IMR-90 (cell line): ENCODE results near the gene MYO1F.

Experiments
- BHLHE40 ChIP-seq: fragments of 150-350 bp; IDR thresholded peaks from 2 replicates; pipeline ENCODE4 v1.6.1; 2016; ENCODE audit warnings: mild to moderate bottlenecking, low read depth, low read length
- CHD1 ChIP-seq: IDR thresholded peaks from 2 replicates; pipeline ENCODE4 v1.6.1; 2012; ENCODE audit warnings: low read depth, low read length, improper control_type of control experiment
- MXI1 ChIP-seq: IDR thresholded peaks from 2 replicates; pipeline ENCODE4 v1.6.1; 2012; ENCODE audit warnings: low read depth, mild to moderate bottlenecking, low read length, moderate library complexity, borderline replicate concordance
- POLR2A ChIP-seq: IDR thresholded peaks from 2 replicates; pipeline ENCODE4 v1.6.1; 2012; ENCODE audit warnings: mild to moderate bottlenecking, low read depth, low read length
- RAD21 ChIP-seq: IDR thresholded peaks from 2 replicates; pipeline ENCODE4 v1.6.1; 2012; ENCODE audit warnings: low read length, improper control_type of control experiment
- RFX5 ChIP-seq: IDR thresholded peaks from 2 replicates; pipeline ENCODE4 v1.8.0; 2012; ENCODE audit warnings: low read depth, mild to moderate bottlenecking, low read length, moderate library complexity
- TF ChIP-seq, protein P1 (sequence below): conservative IDR thresholded peaks from 2 replicates; pipeline ENCODE4 v1.5.1; 2012; ENCODE audit warnings: mild to moderate bottlenecking, low read depth, low read length, improper control_type of control experiment
- TF ChIP-seq, protein P2 (sequence below): fragments of 150-350 bp; IDR thresholded peaks from 2 replicates; pipeline ENCODE4 v1.6.1; 2017; ENCODE audit warnings: mild to moderate bottlenecking, antibody characterized with exemption, low read length, low read depth
- TF ChIP-seq, protein P3 (sequence below): fragments of 150-350 bp; IDR thresholded peaks from 2 replicates; pipeline ENCODE4 v1.6.1; 2016; ENCODE audit warnings: low read depth, mild to moderate bottlenecking, low read length, moderate library complexity, borderline replicate concordance

- TF ChIP-seq, protein P1, sequence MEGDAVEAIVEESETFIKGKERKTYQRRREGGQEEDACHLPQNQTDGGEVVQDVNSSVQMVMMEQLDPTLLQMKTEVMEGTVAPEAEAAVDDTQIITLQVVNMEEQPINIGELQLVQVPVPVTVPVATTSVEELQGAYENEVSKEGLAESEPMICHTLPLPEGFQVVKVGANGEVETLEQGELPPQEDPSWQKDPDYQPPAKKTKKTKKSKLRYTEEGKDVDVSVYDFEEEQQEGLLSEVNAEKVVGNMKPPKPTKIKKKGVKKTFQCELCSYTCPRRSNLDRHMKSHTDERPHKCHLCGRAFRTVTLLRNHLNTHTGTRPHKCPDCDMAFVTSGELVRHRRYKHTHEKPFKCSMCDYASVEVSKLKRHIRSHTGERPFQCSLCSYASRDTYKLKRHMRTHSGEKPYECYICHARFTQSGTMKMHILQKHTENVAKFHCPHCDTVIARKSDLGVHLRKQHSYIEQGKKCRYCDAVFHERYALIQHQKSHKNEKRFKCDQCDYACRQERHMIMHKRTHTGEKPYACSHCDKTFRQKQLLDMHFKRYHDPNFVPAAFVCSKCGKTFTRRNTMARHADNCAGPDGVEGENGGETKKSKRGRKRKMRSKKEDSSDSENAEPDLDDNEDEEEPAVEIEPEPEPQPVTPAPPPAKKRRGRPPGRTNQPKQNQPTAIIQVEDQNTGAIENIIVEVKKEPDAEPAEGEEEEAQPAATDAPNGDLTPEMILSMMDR, result no peak
- no peak for TF ChIP-seq CHD1
- TF ChIP-seq POLR2A, result no peak
- TF ChIP-seq, protein P2, sequence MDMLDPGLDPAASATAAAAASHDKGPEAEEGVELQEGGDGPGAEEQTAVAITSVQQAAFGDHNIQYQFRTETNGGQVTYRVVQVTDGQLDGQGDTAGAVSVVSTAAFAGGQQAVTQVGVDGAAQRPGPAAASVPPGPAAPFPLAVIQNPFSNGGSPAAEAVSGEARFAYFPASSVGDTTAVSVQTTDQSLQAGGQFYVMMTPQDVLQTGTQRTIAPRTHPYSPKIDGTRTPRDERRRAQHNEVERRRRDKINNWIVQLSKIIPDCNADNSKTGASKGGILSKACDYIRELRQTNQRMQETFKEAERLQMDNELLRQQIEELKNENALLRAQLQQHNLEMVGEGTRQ, result no peak
- no peak for TF ChIP-seq RAD21
- no peak for TF ChIP-seq RFX5
- no peak for TF ChIP-seq MXI1
- TF ChIP-seq BHLHE40, result no peak
- TF ChIP-seq, protein P3, sequence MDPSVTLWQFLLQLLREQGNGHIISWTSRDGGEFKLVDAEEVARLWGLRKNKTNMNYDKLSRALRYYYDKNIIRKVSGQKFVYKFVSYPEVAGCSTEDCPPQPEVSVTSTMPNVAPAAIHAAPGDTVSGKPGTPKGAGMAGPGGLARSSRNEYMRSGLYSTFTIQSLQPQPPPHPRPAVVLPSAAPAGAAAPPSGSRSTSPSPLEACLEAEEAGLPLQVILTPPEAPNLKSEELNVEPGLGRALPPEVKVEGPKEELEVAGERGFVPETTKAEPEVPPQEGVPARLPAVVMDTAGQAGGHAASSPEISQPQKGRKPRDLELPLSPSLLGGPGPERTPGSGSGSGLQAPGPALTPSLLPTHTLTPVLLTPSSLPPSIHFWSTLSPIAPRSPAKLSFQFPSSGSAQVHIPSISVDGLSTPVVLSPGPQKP, result no peak
These were observed 35.5 kb upstream of the MYO1F start for GRCh38 chr19:8612807-8613171.
